Central memory CD8-positive, alpha-beta T cell (primary cell): ENCODE data around the gene PRSS50.

ENCODE experiments used
- ATAC-seq: fragments of 150-1000 bp; cut with Tn5 transposase; replicated peaks from 2 replicates; pipeline ENCODE4 v1.10.0; 2022; ENCODE audit warnings: mild to moderate bottlenecking, moderate FRiP score, moderate number of reproducible peaks; ENCODE audit not compliant: poor library complexity, severe bottlenecking; ENCODE audit errors: extremely low read depth
- DNase-seq, 2 donors: peaks; one replicate each; pipeline ENCODE4 v3.0.0; 2021; ENCODE audit warnings: low spot score in 2 of 2
- H3K27ac Mint-ChIP-seq: one replicate; pipeline ENCODE4 v1.8.0; 2022; ENCODE audit warnings: low read depth, mild to moderate bottlenecking, moderate library complexity, mixed read lengths
- H3K27me3 Mint-ChIP-seq: one replicate; pipeline ENCODE4 v1.8.0; 2022; ENCODE audit warnings: mixed read lengths
- H3K36me3 Mint-ChIP-seq: one replicate; pipeline ENCODE4 v1.8.0; 2022; ENCODE audit warnings: mild to moderate bottlenecking, moderate library complexity, mixed read lengths; ENCODE audit not compliant: insufficient read depth
- H3K4me1 Mint-ChIP-seq: one replicate; pipeline ENCODE4 v1.8.0; 2022; ENCODE audit warnings: mixed read lengths
- H3K4me3 Mint-ChIP-seq: one replicate; pipeline ENCODE4 v1.8.0; 2022; ENCODE audit warnings: mild to moderate bottlenecking, moderate library complexity, mixed read lengths
- H3K9me3 Mint-ChIP-seq: one replicate; pipeline ENCODE4 v1.8.0; 2022; ENCODE audit warnings: mixed read lengths

Gene PRSS50

DNA sequence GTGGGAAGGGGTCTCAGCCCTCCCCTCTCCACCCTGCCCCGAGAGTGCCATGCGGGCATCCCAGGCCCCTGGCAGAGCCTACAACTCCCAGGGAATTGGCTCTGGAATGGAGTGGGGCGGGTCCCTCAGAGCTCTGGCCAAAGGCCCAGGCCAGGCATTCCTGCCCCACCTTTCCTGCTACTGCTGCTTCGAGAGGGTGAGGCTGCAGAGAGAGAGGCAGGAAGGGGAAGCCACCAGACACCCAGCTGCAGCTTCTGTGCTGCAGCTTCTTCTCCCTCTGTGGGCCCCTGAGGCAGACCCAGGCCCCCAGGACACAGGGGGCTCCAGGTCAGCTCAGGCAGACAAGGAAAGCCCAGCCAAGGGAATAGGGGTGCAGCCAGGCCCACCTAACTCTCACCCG is 26.9 kb downstream of the PRSS50 start:
- Mint-ChIP-seq H3K9me3 (no peaks in the 10 kb centered on the region), H3K4me1 (peaks cover 25% of the 10 kb centered on the region), H3K27me3 (no peaks in the 10 kb centered on the region), H3K27ac (no peak overlapping the region), H3K36me3 (no peaks in the 10 kb centered on the region), H3K4me3 (no peak overlapping the region)
- ATAC-seq (no peak), DNase-seq (no peak)

DNA sequence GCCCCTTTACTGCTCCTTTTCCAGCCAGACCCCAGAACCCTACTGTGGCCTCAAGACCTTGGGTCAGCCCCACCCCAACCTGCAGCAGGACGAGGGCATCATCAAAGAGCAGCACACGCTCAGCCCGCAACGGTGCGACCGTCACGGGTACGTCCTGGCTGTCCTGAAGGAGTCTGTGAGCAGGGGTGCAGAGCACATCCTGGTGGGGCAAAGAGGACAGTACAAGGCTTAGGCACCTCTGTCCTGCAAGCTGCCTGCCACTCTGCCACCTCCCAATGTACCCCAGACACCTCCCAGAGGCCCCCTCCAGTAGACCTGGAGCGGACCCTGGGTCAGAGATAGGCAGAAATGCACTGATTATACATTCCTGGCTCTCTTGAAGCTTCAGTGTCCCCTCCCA is 32.2 kb downstream of the PRSS50 start:
- Mint-ChIP-seq H3K27ac (no peak overlapping the region), H3K4me3 (no peak overlapping the region)
- no peak for ATAC-seq

DNA sequence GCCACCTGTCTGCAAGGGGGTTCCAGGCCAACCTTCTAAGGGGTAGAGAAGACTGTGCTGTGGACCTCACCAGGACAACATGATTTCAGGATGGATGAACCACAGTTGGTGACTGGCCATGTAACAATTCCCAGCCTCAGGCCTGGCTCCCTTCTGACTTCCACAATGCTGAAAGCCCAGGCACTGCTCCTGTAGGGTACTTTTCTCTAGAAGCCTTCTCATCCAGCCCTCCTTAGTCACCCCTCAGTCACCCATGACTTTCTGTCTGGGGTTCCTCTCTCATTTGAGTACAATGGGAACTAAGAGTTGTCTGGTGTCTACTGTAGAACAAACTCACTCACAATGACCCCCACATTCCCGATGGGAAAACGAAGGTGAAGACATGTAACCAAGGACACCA is 32.8 kb downstream of the PRSS50 start:
- Mint-ChIP-seq H3K36me3 (no peaks in the 10 kb centered on the region), H3K4me3 (no peak overlapping the region), H3K27me3 (peaks cover 7% of the 10 kb centered on the region), H3K9me3 (no peaks in the 10 kb centered on the region), H3K27ac (no peak overlapping the region), H3K4me1 (no peaks in the 10 kb centered on the region)
- DNase-seq (no peak), ATAC-seq (no peak)

More for the DNA sequence above, 32.2 kb downstream of the PRSS50 start:
- H3K4me1 Mint-ChIP-seq, result no peaks in the 10 kb centered on the region
- peaks cover 3% of the 10 kb centered on the region for H3K27me3 Mint-ChIP-seq
- DNase-seq, result no peak
- no peaks in the 10 kb centered on the region for H3K36me3 Mint-ChIP-seq
- H3K9me3 Mint-ChIP-seq, result no peaks in the 10 kb centered on the region

DNA sequence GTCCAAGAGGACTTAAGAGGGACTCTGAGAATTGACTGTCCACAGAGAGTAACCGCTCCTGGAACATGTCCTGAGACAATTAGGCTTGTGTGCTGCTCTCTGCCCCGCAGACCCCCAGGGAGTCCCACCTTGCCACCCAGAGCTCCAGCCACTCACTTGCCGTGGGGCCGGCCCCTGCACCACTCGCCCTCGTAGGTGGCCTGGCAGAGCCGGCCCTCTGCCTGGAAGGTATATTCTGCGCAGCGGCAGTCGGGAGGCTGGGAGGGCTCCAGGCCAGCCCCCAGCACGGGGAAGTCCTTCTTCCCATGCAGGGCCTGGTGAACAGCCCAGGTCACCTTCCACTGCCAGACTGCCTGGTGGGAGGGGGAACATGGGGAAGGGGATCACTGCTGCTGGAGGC is 34.7 kb downstream of the PRSS50 start:
- Mint-ChIP-seq H3K27ac (no peak overlapping the region), H3K4me3 (no peak overlapping the region), H3K9me3 (no peaks in the 10 kb centered on the region), H3K27me3 (peaks cover 7% of the 10 kb centered on the region), H3K4me1 (no peaks in the 10 kb centered on the region), H3K36me3 (no peaks in the 10 kb centered on the region)
- no peak for ATAC-seq
- DNase-seq, result no peak

DNA sequence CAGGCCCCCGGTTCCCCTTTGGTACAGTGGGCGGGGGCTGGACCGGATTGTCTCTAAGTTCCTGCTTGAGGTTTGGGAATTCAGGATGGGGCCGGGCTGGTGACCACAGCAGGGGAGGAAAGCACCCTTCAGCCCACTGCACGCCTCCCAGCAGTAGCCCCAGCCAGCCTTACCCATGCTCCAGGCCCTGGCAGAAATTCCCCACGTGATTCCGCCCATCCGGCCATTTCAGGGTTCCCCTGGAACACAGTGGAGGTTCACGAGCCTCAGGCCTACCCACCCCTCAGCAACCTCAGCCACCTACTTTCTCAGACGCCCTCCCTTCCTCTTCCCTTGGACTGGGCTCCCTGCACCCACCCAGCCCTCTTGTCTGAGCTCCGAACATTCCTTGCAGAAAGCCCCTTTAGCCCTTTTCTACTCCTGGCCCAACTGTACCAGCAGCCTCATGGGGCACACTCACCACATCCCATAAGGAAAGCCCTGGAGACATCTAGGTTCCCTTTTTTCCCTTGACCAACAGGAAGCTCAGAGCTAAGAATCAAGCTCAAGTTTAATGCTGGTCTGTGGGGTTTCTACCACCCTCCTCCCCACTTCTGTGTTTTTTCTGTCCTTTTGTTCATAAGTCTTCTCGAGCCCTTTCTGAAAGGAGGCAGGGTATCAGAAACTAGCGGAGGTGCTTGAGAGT is 35.7 kb downstream of the PRSS50 start:
- no peak for ATAC-seq
- Mint-ChIP-seq H3K27me3 (peaks cover 7% of the 10 kb centered on the region), H3K9me3 (no peaks in the 10 kb centered on the region), H3K4me3 (no peak overlapping the region), H3K36me3 (no peaks in the 10 kb centered on the region), H3K27ac (no peak overlapping the region), H3K4me1 (no peaks in the 10 kb centered on the region)
- no peak for DNase-seq

DNA sequence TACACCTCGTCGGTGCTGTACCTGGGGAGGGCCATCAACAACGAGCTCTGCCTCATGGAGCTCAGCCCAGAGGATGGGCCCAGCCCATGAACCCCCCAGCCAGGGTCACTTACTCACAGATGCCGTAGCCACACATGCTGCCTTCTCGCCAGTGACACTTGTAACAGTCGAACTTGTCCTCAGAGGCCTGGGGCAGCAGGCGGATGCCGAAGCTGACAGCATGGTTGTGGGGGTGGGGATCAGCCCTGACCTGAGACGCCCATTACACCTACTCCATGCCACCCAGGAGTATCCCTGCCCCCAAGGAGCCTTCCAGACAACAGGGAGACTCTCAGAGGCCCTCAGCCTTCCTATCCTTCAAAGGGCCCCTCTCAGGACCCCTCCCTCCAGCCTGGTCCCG is 36.3 kb downstream of the PRSS50 start:
- no peaks in the 10 kb centered on the region for H3K9me3 Mint-ChIP-seq
- ATAC-seq, result no peak
- H3K4me3 Mint-ChIP-seq, result no peak overlapping the region
- no peaks in the 10 kb centered on the region for H3K36me3 Mint-ChIP-seq
- H3K27me3 Mint-ChIP-seq, result peaks cover 7% of the 10 kb centered on the region
- DNase-seq, result no peak
- no peaks in the 10 kb centered on the region for H3K4me1 Mint-ChIP-seq
- H3K27ac Mint-ChIP-seq, result no peak overlapping the region

DNA sequence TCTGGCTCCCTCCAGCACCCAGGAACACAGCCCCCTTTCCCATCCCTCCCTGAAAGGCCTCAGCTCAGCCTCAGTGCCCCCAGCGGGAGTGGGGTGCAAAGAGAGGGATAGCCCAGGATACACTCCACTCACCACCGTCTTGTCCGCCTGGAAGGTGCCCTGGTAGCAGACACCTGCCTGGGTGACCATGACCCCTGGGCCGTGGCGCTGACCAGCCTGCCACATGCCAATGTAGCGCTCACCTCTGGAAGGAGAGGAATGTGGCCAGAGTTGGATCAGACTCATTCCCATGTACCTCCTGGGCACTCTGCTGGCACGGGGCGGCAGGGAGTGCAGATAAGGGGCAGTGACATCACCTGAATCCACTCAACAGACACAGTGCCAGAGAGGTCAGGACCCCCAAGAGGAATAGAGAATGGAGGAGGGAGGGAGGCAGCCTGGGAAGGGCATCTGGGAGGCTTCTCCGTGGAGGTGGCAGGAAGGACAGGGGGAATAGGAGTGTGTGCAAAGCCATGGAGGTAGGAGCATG is 37.3 kb downstream of the PRSS50 start:
- ATAC-seq (no peak), DNase-seq (no peak)
- Mint-ChIP-seq H3K4me1 (no peaks in the 10 kb centered on the region), H3K36me3 (no peaks in the 10 kb centered on the region), H3K4me3 (no peak overlapping the region), H3K27me3 (peaks cover 7% of the 10 kb centered on the region), H3K9me3 (no peaks in the 10 kb centered on the region), H3K27ac (no peak overlapping the region)

DNA sequence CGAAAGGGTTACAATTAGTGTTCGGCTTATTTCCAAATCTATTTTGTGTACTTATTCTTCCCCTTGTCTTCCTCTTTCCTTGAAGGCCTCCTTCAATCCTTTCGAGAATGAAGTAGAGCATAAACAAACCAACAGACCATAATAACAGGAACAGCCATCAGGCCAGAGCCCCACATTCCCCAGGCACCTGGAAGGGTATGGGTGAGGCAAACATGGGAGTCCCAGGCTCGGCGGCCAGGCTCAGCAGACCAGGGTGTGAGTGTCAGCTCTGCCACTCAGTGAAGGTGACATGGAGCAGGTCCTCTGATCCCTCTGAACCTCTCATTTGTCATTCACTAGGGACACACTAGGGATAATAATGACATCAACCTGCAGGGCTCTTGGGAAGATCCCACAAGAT is 38.0 kb downstream of the PRSS50 start:
- Mint-ChIP-seq H3K9me3 (no peaks in the 10 kb centered on the region), H3K36me3 (no peaks in the 10 kb centered on the region), H3K4me3 (no peak overlapping the region), H3K27me3 (peaks cover 7% of the 10 kb centered on the region), H3K27ac (no peak overlapping the region), H3K4me1 (no peaks in the 10 kb centered on the region)
- no peak for ATAC-seq
- DNase-seq, result no peak

DNA sequence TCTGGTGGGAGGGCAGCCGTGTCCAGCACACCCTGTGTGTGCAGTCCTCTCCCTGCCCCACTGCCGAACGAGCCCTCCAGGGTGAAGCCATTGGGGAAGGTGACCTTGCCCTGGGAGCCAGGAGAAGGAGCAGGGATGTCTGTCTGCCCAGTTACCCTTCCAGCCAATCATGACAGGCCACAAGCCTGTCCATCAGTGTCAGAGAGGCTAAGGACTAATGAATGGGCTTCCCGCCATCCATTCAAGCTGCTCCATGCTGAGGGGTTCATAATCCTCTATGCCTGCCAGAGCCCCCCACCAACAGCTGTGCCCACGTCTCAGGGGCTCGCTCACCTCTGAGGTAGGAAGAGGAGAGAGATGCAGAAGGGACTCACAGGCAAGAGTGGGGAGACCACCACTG is 39.4 kb downstream of the PRSS50 start:
- Mint-ChIP-seq H3K4me3 (no peak overlapping the region), H3K27me3 (peaks cover 7% of the 10 kb centered on the region), H3K4me1 (no peaks in the 10 kb centered on the region), H3K27ac (no peak overlapping the region), H3K9me3 (no peaks in the 10 kb centered on the region), H3K36me3 (no peaks in the 10 kb centered on the region)
- ATAC-seq (no peak), DNase-seq (no peak)

DNA sequence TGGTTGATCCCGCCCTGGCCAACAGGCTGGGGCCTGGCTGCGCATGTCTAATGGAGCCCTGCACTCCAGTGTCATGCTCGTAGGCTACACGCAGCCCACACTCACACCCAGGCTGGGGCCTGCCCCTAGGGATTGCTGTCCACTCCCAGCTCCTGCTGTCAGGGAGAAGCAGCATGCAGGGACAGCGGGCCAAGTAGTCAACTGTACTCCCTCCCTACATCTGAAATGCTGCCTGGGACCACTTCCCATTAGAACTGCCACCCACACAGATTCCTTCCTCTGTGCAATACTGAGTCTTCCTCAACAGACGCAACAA is 40.3 kb downstream of the PRSS50 start:
- H3K9me3 Mint-ChIP-seq, result no peaks in the 10 kb centered on the region
- H3K27me3 Mint-ChIP-seq, result peaks cover 7% of the 10 kb centered on the region
- no peak overlapping the region for H3K4me3 Mint-ChIP-seq
- no peak for DNase-seq
- ATAC-seq, result no peak
- no peaks in the 10 kb centered on the region for H3K4me1 Mint-ChIP-seq
- no peaks in the 10 kb centered on the region for H3K36me3 Mint-ChIP-seq
- no peak overlapping the region for H3K27ac Mint-ChIP-seq

DNA sequence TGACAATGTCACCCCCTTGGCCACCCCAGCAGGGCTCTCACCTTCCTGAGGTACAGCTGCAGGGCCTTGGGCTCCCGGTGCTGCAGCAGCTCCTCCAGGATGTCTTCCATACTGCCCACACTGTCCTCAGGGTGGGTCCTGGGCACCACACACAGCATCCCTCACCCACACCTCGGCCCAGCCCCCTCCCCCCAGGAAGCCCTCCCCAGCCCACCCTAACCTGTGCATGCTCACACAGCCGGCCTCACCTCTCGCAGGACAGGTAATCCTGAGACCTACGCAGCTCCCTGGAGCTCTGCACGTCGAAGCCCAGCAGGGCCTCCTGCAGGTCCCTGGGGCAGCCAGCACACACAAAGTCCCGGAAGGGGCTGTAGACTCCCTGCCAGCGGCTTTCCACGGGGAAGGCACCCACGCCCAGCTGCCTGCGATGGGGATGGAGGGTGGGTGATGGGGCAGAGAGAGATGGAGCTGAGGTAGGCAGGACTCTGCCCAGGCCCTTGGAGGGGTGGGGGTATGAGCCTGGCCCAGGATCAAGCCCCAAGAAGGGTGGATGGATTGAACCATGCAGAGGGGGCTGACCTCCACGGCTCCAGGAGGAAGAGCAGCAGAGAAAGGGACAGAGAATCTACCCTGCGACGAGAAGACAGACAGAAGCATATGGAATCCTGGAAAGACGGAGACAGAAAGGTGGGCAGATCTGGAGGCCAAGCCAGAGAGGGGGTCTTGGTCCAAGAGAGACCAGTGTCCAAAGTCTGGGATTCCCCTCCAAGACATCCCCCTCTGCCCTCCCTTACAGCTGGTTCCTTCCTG is 40.9 kb downstream of the PRSS50 start:
- Mint-ChIP-seq H3K4me3 (no peak overlapping the region), H3K27me3 (peaks cover 7% of the 10 kb centered on the region), H3K4me1 (no peaks in the 10 kb centered on the region), H3K9me3 (no peaks in the 10 kb centered on the region), H3K27ac (no peak overlapping the region), H3K36me3 (no peaks in the 10 kb centered on the region)
- DNase-seq (no peak), ATAC-seq (no peak)

DNA sequence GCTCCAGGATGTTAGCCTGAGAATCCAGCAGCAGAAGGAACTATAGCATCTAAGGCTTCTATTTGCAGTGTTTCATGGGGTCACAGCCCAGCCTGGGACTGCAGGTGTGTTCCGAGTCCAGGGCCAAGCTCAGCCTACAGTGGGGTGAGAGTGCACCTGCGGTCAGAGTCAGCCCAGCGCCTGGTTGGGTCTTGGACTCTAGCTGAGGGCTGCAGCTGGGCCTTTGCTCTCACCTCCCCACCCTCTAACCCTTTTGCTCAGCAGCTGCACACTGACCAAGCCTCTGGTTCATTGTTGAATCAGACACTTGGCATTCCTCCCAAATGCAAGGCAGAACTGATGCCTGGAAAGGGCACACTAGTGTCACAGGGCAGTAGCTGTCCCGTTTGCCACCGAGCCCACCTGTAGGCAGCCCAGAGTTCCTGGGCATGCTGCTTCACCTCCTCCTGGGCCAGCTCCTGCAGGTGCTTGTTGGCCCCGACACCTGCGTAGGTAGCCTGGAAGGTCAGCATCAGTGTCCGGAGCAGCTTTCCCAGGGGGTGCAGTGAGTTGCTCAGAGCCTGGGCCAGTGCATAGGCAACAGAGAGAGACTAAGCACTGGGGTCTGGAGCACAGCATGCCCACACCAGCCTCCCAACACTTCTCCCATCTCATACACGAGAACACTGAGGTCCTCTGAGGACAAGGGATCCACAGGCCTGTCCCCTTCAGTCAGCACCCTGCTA is 41.7 kb downstream of the PRSS50 start:
- H3K27ac Mint-ChIP-seq, result no peak overlapping the region
- H3K36me3 Mint-ChIP-seq, result no peaks in the 10 kb centered on the region
- DNase-seq (no peak), ATAC-seq (no peak)
- H3K4me3 Mint-ChIP-seq, result no peak overlapping the region
- H3K9me3 Mint-ChIP-seq, result no peaks in the 10 kb centered on the region
- H3K4me1 Mint-ChIP-seq, result no peaks in the 10 kb centered on the region
- peaks cover 7% of the 10 kb centered on the region for H3K27me3 Mint-ChIP-seq

DNA sequence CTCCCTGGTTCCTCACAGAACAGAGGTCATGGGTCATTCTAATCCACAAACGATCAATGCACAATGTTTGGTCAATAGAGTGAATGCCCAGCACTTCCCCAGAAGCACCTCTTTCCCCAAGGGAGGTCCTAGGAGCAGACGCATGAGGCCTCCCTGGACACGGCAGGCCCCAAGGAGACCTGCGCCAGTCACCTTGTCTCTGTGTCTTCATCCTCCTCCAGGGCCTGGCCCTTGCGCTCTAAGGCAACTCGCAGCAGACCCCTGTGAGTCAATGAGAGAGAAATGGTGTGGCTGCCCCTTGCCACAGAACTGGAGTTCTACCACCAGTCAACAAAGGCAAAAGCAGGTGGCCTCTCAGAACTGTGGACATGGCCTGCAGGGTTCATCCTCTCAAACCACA is 42.2 kb downstream of the PRSS50 start:
- H3K36me3 Mint-ChIP-seq, result no peaks in the 10 kb centered on the region
- no peaks in the 10 kb centered on the region for H3K4me1 Mint-ChIP-seq
- DNase-seq (no peak), ATAC-seq (no peak)
- H3K27me3 Mint-ChIP-seq, result peaks cover 4% of the 10 kb centered on the region
- H3K27ac Mint-ChIP-seq, result no peak overlapping the region
- H3K4me3 Mint-ChIP-seq, result no peak overlapping the region
- no peaks in the 10 kb centered on the region for H3K9me3 Mint-ChIP-seq
